ENCODE data around the gene SYNJ1.

SYNJ1 gene

DNA sequence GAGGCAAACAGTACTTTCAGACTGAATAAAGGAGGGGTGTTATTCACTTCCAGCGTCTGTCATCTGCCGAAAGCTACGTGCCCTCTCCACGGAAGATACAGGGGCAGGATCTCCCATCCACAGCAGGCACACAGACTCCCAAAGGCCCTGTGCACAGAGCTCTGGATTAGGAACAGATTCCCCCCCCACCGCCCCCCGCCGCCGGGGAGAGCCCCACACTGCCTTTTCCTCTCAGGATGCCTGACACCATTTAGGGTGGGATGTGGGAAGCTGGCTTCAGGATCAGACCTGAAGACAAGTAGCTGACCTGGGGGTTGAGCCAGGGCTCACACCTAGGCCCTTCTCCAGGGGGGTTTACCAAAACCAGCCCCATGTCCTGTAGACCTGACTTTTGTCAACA lies 134.1 kb downstream of the SYNJ1 start:
- Histone ChIP-seq H3K9me3 (ENCODE audit: control insufficient read depth, insufficient read depth, low read length) (no peaks in the 10 kb centered on the region), H3K4me2 (ENCODE audit: low read length) (no peak overlapping the region), H3K79me2 (ENCODE audit: control insufficient read depth, low read length) (no peaks in the 10 kb centered on the region)

GRCh38 chr21:32592929-32593502 lies 134.8 kb downstream of the SYNJ1 start:
- no peaks in the 10 kb centered on the region for H3K4me1 ChIP-seq (ENCODE audit: control insufficient read depth, low read length)
- H3K4me2 ChIP-seq (ENCODE audit: low read length) = no peak overlapping the region
- no peaks in the 10 kb centered on the region for H3K9me3 ChIP-seq (ENCODE audit: control insufficient read depth, insufficient read depth, low read length)
- no peaks in the 10 kb centered on the region for H3K27me3 ChIP-seq (ENCODE audit: control insufficient read depth, low read length)
- no peak overlapping the region for H3K27ac ChIP-seq (ENCODE audit: low read depth, low read length)
- H3K9me2 ChIP-seq (replicated peaks; ENCODE audit: control insufficient read depth, low read length) = no peaks in the 10 kb centered on the region
- no peaks in the 10 kb centered on the region for H3F3A ChIP-seq (ENCODE audit: control insufficient read depth, insufficient read depth)
- TF ChIP-seq CTCF (IDR thresholded peaks at IDR 0.05; ENCODE audit: low read depth, low read length, poor library complexity, severe bottlenecking) (no peak), EZH2phosphoT487 (IDR thresholded peaks at IDR 0.05; ENCODE audit: borderline replicate concordance, low read length) (no peak)
- no peaks in the 10 kb centered on the region for H3K36me3 ChIP-seq (ENCODE audit: control insufficient read depth, low read length)
- no peaks in the 10 kb centered on the region for H4K20me1 ChIP-seq (ENCODE audit: control insufficient read depth, insufficient read depth, low read depth, low read length)
- H3K79me2 ChIP-seq (ENCODE audit: control insufficient read depth, low read length) = no peaks in the 10 kb centered on the region
- H3K4me3 ChIP-seq (ENCODE audit: low read length) = no peak overlapping the region

More for the DNA sequence above, 134.1 kb downstream of the SYNJ1 start:
- Histone ChIP-seq H3K27me3 (ENCODE audit: control insufficient read depth, low read length) (no peaks in the 10 kb centered on the region), H4K20me1 (ENCODE audit: control insufficient read depth, insufficient read depth, low read depth, low read length) (no peaks in the 10 kb centered on the region), H3K36me3 (ENCODE audit: control insufficient read depth, low read length) (peaks cover 1% of the 10 kb centered on the region; the same call in 1 of the 2 replicates), H3K27ac (ENCODE audit: low read depth, low read length) (no peak overlapping the region), H3K9me2 (replicated peaks; ENCODE audit: control insufficient read depth, low read length) (no peaks in the 10 kb centered on the region), H3K4me3 (ENCODE audit: low read length) (no peak overlapping the region), H3K4me1 (ENCODE audit: control insufficient read depth, low read length) (no peaks in the 10 kb centered on the region), H3F3A (ENCODE audit: control insufficient read depth, insufficient read depth) (no peaks in the 10 kb centered on the region)
- TF ChIP-seq CTCF (IDR thresholded peaks at IDR 0.05; ENCODE audit: low read depth, low read length, poor library complexity, severe bottlenecking) (no peak), EZH2phosphoT487 (IDR thresholded peaks at IDR 0.05; ENCODE audit: borderline replicate concordance, low read length) (no peak)

GRCh38 chr21:32590130-32590529 lies 137.7 kb downstream of the SYNJ1 start:
- Histone ChIP-seq H3K4me1 (ENCODE audit: control insufficient read depth, low read length) (no peaks in the 10 kb centered on the region), H3K9me3 (ENCODE audit: control insufficient read depth, insufficient read depth, low read length) (no peaks in the 10 kb centered on the region), H3K9me2 (replicated peaks; ENCODE audit: control insufficient read depth, low read length) (no peaks in the 10 kb centered on the region), H3F3A (ENCODE audit: control insufficient read depth, insufficient read depth) (no peaks in the 10 kb centered on the region), H3K79me2 (ENCODE audit: control insufficient read depth, low read length) (no peaks in the 10 kb centered on the region), H3K4me3 (ENCODE audit: low read length) (no peak overlapping the region), H3K36me3 (ENCODE audit: control insufficient read depth, low read length) (no peaks in the 10 kb centered on the region), H3K27ac (ENCODE audit: low read depth, low read length) (no peak overlapping the region), H3K4me2 (ENCODE audit: low read length) (no peak overlapping the region), H3K27me3 (ENCODE audit: control insufficient read depth, low read length) (no peaks in the 10 kb centered on the region), H4K20me1 (ENCODE audit: control insufficient read depth, insufficient read depth, low read depth, low read length) (no peaks in the 10 kb centered on the region)
- TF ChIP-seq CTCF (IDR thresholded peaks at IDR 0.05; ENCODE audit: low read depth, low read length, poor library complexity, severe bottlenecking) = no peak
- no peak for TF ChIP-seq EZH2phosphoT487 (IDR thresholded peaks at IDR 0.05; ENCODE audit: borderline replicate concordance, low read length)
